Medulla oblongata (tissue), 1 donor: Measurements from ENCODE around the gene SRM.
"Not testable (repeated sequence)": the region's sequence is repeated elsewhere in the genome, so short reads cannot be mapped to it uniquely, and the experiment has no call there.

Source experiments
- DNase-seq: peaks from one replicate; pipeline ENCODE4 v3.0.0-alpha.2; 2015; ENCODE audit errors: extremely low spot score

SRM gene

GRCh38 chr1:11064942-11065341 is 5.1 kb upstream of the SRM start:
- no peak for DNase-seq

- DNase-seq: not testable (repeated sequence)
These were observed 4.2 kb upstream of the SRM start for GRCh38 chr1:11063937-11064537.

DNA sequence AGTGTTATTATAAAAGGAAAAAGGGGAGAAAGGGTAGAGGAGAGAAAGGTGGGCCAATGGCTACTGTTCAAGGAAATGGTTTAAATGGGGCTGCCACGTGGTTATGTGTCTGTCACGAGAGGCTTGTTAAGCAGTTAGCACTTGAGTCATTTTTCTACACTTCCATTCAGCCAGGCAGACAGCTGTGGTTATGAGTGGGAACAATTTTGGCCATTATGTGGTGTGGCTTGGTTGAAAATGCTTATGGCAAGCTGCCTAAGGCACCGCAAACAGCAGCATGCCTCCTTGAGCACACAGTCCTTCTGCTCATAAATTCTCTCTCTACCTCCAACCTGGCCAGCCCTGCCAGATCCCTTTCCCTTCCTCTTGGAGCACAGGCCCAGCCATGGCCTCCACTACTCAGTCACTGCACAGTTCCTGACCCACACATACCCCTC is 3.2 kb upstream of the SRM start:
- no peak for DNase-seq

GRCh38 chr1:11061652-11062365 is 2.0 kb upstream of the SRM start:
- no peak for DNase-seq

DNA sequence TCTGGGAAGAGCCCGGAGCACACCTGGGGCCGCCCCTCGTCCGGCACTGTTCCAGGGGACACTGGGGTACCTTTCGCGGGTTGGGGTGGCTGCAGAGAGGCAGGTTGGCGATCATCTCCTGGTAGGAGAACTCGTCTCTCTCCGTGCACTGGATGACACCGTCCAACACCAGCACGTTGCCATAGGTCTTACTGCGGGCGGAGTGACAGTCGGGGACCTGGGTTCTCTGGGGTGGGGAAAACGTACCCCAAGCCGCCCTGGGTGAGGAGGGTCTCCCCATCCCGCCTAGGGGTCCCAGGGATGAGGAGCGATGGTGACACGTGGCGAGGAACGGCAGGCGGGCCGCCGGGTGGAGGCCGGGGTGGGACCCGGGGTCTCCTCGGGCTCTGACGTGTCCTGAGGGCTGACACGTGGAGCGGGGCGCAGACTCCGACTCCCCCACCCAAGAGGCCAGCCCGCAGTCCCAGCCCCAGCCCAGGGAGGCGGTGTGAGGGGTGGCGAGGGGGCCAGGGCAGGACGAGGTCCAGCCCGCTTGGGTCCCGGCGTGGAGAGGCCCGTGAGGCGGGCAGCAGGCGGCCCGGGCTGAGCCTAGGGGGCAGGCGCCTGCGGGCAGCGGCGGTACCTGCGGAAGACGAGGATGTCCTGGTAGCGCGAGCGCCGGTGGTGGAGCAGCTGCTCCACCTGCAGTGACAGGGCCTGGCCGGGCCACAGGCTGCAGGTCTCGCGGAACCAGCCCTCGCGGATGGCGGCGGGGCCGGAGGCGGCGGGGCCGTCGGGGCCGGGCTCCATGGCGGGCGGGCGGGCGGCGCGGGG is 457 bp downstream of the SRM start:
- no peak for DNase-seq

- no peak for DNase-seq
These were observed 1.1 kb downstream of the SRM start for GRCh38 chr1:11058595-11059154.

DNA sequence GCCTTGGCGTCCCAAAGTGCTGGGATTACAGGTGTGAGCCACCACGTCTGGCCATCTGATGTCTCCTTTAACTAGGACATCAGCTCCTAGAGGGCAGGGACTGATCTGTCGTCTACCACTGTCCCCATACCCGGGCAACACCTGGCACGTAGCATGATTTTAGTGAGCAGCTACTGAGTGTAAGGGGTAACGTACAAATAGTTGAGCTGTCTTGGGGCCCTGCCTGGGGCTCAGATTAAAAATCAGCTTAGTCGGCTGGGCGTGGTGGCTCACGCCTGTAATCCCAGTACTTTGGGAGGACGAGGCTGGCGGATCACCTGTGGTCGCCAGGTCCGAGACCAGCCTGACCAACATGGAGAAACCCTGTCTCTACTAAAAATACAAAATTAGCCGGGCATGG is 1.8 kb downstream of the SRM start:
- no peak for DNase-seq

DNA sequence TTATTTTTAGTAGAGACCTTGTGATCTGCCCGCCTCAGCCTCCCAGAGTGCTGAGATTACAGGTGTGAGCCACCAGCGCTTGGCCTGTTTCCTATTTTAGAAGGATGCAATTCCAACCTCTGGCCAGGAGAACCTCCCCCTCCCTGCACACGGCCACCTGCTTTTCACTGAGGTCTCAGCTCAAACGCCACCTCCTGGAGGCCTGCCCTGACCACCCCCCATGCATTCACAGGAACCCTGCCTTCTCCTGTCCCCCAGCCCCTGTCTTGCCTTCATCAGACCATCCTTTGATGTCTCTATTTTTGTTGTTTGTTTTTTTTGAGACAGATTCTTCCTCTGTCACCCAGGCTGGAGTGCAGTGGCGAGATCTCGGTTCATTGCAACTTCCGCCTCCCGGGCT is 2.3 kb downstream of the SRM start:
- no peak for DNase-seq

DNA sequence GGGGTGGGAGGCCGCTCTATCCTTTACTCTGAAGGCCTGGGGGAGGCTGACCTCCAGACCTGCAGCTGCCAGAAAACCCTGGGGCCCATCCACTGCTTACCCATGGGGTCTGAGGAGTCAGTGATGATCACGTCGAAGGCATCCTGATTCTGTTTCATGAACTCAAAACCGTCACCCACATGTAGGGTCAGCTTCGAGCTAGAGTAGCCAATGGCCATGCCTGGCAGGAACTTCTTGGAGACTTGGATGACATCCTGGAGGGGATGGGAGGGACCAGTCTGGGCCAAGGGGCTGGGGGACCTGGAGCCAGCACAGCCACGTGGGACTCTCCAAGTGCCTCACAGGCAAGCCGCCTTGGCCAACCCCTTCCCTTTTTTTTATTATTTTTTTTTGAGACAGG is 3.3 kb downstream of the SRM start:
- no peak for DNase-seq

DNA sequence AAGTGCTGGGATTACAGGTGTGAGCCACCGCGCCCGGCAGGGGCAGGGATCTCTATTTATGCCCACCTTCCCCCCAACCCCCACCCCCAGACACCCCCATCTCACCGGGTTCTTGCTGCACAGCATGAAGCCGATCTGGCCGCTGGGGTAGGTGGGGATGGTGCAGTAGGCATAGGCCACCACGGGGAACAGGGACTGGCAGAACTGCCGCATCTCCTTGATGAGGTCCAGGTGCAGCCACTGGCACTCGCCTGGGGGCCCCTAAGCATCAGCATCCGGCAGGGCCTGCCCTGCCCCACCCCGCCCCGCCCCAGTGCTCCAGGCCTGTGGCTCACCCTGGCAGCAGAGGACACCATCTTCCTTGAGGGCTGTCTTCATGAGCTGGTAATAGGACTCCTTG is 4.1 kb downstream of the SRM start:
- DNase-seq: no peak

GRCh38 chr1:11054666-11055065 is 5.2 kb downstream of the SRM start:
- no peak for DNase-seq

DNA sequence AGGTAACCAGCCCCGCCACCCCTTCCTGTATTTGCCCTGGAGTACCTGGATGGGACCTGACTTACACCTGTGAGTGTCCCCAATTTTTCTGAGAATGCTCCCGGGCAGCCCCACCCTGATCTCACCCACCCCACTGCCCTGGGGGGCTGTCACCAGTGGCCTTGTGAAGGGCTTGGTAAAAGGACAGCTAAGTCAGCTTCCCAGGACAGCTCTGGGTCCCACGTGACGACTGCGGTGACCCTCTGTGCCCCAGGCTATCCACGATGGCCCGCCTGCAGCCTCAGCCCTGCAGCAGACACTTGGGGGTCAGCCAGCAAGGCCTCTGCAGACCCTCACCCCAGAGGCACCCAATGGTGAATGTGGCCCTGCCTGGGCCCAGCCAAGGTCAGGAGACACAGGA is 5.6 kb downstream of the SRM start:
- DNase-seq: no peak

GRCh38 chr1:11053758-11054137 is 6.1 kb downstream of the SRM start:
- DNase-seq: no peak

DNA sequence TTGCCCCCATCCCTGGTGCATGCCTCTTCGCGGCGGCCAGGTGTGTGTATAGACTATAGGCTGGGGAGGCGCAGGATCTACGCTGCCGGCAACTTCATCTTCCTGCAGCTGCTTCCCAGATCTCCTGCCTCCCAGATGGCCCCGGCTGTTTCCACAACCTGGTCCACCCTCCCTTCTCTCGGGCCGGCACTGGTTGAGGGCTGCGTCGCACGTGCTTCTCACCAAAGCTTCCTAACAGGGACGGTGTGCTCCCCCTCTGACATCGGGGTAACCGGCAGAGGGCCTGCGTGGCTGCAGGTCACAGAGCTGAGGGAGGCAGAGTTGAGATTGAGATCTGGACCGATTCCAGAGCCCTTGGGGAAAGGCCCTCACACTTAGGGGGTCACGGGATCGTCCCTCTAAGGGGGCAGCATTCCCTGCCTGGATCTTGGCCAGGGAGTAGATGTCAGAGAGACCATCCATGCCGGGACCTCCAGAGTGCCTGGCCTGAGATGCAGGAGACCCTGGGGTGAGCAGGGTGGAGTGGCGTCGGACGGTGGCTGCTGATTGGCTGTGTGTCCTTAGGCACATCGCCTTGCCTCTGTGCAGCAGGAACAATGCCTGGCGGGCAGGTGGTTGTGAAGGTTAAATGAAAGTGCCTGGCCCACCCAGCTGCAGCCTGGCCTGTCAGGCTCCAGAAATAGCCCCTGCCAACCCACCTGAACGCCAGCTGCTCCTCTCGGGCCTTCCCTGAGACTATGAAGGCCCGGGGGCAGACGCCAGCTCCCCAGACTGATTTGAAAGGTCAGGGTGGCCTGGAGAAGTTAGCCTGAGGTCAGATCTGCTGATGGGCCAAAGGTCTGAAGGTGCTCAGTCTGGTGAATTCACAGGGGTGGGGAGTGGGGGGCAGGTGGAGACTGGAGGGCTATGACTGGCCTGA is 6.7 kb downstream of the SRM start:
- no peak for DNase-seq

GRCh38 chr1:11051781-11052511 is 7.9 kb downstream of the SRM start:
- DNase-seq: no peak

DNA sequence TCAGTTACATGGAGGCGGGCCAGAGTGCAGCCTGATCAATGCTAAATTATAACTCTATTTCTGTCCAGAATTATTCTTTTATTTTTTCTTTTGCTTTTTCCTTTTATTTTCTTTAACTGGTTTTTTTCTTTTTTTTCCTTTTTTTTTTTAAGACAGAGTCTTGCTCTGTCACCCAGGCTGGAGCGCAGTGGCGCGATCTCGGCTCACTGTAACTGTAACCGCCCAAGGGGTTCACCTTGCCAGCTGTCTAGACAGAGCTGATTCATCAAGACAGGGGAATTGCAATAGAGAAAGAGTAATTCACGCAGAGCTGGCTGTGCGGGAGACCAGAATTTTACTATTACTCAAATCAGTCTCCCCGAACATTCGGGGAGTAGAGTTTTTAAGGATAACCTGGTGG is 8.7 kb downstream of the SRM start:
- not testable (repeated sequence) for DNase-seq

GRCh38 chr1:11046625-11047365 is 13.0 kb downstream of the SRM start, which contains the start of gene MASP2:
TSS of gene MASP2 (minus strand) at chr1:11047239. CDS start at chr1:11047207, 32 bp downstream.
- no peak for DNase-seq

GRCh38 chr1:11046270-11046566 is 13.6 kb downstream of the SRM start:
- DNase-seq: no peak

DNA sequence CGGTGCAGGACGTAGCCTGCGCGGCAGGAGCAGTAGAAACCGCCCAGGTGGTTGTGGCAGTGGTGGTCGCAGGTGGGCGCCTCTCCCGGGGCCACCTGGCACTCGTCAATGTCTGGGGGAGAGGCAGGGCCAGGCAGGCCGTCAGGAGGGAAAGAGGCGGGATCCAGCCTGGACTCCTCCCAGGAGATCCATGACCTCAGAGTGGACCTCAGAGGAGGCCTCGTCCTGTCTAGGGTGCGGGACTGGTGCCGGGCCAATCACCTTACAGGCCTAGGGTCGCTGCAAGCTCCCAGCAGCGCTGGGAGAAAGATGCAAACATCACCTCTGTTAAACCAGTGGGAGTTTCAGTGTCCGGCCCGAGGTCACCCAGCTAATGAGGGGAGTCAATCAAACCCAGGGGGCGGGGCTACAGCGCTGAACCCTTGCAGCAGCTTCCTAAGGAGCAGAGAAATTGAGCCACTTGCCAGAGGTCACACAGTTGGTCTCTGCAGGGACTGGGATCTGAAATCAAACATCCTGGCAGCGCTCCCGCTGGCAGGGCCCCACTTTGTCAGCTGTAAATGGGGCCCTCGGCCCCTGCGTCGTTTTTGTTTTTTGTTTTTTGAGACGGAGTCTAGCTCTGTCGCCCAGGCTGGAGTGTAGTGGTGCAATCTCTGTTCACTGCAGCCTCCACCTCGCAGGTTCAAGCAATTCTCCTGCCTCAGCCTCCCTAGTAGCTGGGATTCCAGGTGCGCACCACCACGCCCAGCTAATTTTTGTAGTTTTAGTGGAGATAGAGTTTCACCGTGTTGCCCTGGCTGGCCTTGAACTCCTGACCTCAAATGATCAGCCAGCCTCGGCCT is 14.2 kb downstream of the SRM start:
- DNase-seq: no peak
